GM12878 (cell line): Measurements from ENCODE around the gene CDK5RAP1.

ENCODE experiments used
- BHLHE40 ChIP-seq, 2 experiments: fragments of 450-650 bp in 1 of 2; IDR thresholded peaks; 2 replicates each; pipeline ENCODE4 v1.6.1; 2011 to 2017; ENCODE audit warnings: low read depth in 2 of 2, borderline replicate concordance in 1 of 2, improper control_type of control experiment in 1 of 2, low read length in 1 of 2, mild to moderate bottlenecking in 1 of 2
- CHD1 ChIP-seq: IDR thresholded peaks from 2 replicates; pipeline ENCODE4 v1.6.1; 2012; ENCODE audit warnings: low read depth, low read length, improper control_type of control experiment
- EZH2 ChIP-seq: IDR thresholded peaks from 2 replicates; pipeline ENCODE4 v1.6.1; 2012; ENCODE audit warnings: low read depth, mild to moderate bottlenecking, control low read depth, inconsistent platforms, low read length, borderline replicate concordance; ENCODE audit not compliant: control insufficient read depth
- GABPA ChIP-seq: IDR thresholded peaks from 2 replicates; pipeline ENCODE4 v1.6.1; 2014; ENCODE audit warnings: antibody characterized with exemption, low read depth, mild to moderate bottlenecking, inconsistent platforms
- NFIC ChIP-seq: IDR thresholded peaks from 2 replicates; pipeline ENCODE4 v1.6.1; 2012; ENCODE audit warnings: low read depth, mild to moderate bottlenecking, inconsistent platforms, low read length, moderate library complexity
- POLR2AphosphoS5 ChIP-seq: IDR thresholded peaks from 2 replicates; pipeline ENCODE4 v1.6.1; 2011; ENCODE audit warnings: mild to moderate bottlenecking, low read length, inconsistent platforms
- YY1 ChIP-seq: IDR thresholded peaks from 2 replicates; pipeline ENCODE4 v1.6.1; 2011; ENCODE audit warnings: low read depth, mild to moderate bottlenecking, low read length
- TF ChIP-seq, protein P1 (sequence below), 3 experiments: IDR thresholded peaks in 2 of 3; conservative IDR thresholded peaks in 1 of 3; 2 replicates each; pipeline ENCODE4 v1.5.1; 2011; ENCODE audit warnings: low read depth in 3 of 3, low read length in 3 of 3, mild to moderate bottlenecking in 3 of 3, control low read depth in 2 of 3, moderate library complexity in 2 of 3, inconsistent platforms in 1 of 3, mixed read lengths in 1 of 3; ENCODE audit not compliant: control insufficient read depth in 2 of 3, insufficient read depth in 1 of 3; ENCODE audit errors: extremely low read depth in 1 of 3
- TF ChIP-seq, protein P2 (sequence below): fragments of 450-650 bp; IDR thresholded peaks from 2 replicates; pipeline ENCODE4 v1.6.1; 2016; ENCODE audit warnings: mild to moderate bottlenecking

DNA sequence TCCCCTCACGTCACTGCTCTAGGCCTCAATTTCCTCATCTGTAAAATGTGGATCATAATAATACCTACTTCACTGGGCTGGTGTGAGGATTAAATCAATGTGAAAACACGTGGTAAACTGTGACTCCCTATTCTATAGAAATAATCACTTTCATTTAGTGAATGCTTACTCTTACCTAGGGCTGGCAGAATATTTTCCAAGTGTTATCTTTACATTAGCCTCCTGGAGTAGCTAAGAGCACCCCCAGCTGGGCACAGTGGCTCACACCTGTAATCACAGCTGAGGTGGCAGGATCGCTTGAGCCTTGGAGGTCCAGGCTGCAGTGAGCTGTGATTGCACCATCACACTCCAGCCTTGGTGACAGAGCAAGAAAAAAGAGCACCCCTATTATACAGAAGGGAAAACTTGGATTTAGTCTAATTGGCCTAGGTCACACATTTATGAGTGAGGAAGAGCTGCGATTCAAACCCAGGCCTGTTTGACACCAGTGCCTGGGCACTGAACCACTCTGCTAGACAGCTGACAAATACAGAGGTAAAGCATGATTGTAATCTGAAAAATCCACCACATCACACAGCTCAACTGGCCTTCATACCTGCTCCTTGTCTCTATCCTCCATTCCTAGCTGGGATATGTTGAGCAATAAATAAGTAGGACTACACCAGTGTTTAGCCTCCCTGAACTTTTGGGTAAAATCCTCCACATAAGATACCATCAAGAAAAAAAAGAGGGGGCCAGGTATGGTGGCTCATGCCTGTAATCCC is 43.7 kb upstream of the CDK5RAP1 start:
- TF ChIP-seq CHD1 (no peak), EZH2 (no peak), BHLHE40 (IDR thresholded peaks at IDR 0.05; ENCODE audit: borderline replicate concordance in 1 of 2, low read depth in 2 of 2, low read length in 1 of 2) (no peak), YY1 (no peak), GABPA (no peak), NFIC (no peak), POLR2AphosphoS5 (no peak)
- TF ChIP-seq, protein P1, sequence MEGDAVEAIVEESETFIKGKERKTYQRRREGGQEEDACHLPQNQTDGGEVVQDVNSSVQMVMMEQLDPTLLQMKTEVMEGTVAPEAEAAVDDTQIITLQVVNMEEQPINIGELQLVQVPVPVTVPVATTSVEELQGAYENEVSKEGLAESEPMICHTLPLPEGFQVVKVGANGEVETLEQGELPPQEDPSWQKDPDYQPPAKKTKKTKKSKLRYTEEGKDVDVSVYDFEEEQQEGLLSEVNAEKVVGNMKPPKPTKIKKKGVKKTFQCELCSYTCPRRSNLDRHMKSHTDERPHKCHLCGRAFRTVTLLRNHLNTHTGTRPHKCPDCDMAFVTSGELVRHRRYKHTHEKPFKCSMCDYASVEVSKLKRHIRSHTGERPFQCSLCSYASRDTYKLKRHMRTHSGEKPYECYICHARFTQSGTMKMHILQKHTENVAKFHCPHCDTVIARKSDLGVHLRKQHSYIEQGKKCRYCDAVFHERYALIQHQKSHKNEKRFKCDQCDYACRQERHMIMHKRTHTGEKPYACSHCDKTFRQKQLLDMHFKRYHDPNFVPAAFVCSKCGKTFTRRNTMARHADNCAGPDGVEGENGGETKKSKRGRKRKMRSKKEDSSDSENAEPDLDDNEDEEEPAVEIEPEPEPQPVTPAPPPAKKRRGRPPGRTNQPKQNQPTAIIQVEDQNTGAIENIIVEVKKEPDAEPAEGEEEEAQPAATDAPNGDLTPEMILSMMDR (IDR thresholded peaks at IDR 0.05 in 2 of 3, conservative IDR thresholded peaks at IDR 0.05 in 1 of 3; ENCODE audit: control insufficient read depth in 2 of 3, extremely low read depth in 1 of 3, insufficient read depth in 1 of 3, low read depth in 3 of 3, low read length in 3 of 3) = peak; percentile 23 to 38 (median 30); a peak in 5 of 6 replicates
- TF ChIP-seq, protein P2, sequence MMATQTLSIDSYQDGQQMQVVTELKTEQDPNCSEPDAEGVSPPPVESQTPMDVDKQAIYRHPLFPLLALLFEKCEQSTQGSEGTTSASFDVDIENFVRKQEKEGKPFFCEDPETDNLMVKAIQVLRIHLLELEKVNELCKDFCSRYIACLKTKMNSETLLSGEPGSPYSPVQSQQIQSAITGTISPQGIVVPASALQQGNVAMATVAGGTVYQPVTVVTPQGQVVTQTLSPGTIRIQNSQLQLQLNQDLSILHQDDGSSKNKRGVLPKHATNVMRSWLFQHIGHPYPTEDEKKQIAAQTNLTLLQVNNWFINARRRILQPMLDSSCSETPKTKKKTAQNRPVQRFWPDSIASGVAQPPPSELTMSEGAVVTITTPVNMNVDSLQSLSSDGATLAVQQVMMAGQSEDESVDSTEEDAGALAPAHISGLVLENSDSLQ = no peak
